HS-27A (cell line): ENCODE results near the gene DDX59.

ENCODE experiments used
- DNase-seq: peaks from one replicate; pipeline ENCODE4 v3.0.0-alpha.2; 2012; ENCODE audit warnings: low read depth, missing footprints

Gene DDX59

GRCh38 chr1:200629876-200630514, 39.7 kb downstream of the DDX59 start:
- DNase-seq = no peak

- no peak for DNase-seq
Measured at GRCh38 chr1:200628223-200628881, 41.4 kb downstream of the DDX59 start.

- no peak for DNase-seq
Measured at GRCh38 chr1:200627575-200628222, 42.0 kb downstream of the DDX59 start.

- DNase-seq = no peak
Measured at GRCh38 chr1:200626853-200627534, 42.7 kb downstream of the DDX59 start.

- DNase-seq = no peak
Measured at GRCh38 chr1:200625381-200625824, 44.3 kb downstream of the DDX59 start.

- DNase-seq = no peak
Measured at GRCh38 chr1:200624679-200625335, 44.9 kb downstream of the DDX59 start.

GRCh38 chr1:200620273-200621131, 49.2 kb downstream of the DDX59 start, which contains the start of gene KIF14:
TSS of gene KIF14 (minus strand) at chr1:200620751. CDS start at chr1:200618723, 2,028 bp downstream.
- DNase-seq = peak; percentile 64

- no peak for DNase-seq
Measured at GRCh38 chr1:200619894-200620272, 49.8 kb downstream of the DDX59 start.

- DNase-seq = no peak
Measured at GRCh38 chr1:200610846-200611245, 58.9 kb downstream of the DDX59 start.

GRCh38 chr1:200602632-200603031, 67.1 kb downstream of the DDX59 start:
- no peak for DNase-seq
